NCI-H1048 (cell line): ENCODE results near the gene DUSP14.
"Not testable (repeated sequence)": the region's sequence is repeated elsewhere in the genome, so short reads cannot be mapped to it uniquely, and the experiment has no call there.

Source experiments
- DNase-seq: peaks from one replicate; lab custom pipeline; 2025; lab: John Stamatoyannopoulos, UW

DUSP14 gene

DNA sequence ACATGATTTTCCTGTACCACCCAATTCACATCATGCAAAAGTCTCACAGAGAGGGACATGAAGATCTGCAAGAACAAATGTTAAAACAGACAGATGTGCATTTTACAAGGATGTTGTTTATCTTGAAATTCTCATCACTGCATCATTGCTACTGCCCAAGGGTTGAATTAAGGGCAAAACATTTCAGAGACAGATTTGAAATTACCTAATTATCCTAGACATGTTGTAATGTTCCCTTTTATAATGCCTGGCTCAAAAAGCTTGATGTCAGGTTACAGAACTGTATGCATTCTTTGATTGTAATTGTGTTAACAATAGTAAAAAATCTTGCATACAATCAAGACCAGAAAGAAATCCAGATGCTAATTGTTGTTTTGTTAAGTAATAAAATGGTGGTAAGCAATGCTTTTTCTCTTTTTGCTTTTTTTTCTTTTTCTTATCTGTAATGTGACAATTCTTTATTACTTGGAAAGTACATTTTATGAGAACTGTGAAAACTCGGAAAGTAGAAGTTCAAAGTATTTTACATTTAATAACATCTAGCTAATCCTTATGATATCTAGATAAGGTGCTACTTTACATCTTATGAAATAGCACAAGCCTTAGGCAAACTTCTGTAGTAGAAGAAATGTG, 3.6 kb upstream of the DUSP14 start:
- DNase-seq = no peak

DNA sequence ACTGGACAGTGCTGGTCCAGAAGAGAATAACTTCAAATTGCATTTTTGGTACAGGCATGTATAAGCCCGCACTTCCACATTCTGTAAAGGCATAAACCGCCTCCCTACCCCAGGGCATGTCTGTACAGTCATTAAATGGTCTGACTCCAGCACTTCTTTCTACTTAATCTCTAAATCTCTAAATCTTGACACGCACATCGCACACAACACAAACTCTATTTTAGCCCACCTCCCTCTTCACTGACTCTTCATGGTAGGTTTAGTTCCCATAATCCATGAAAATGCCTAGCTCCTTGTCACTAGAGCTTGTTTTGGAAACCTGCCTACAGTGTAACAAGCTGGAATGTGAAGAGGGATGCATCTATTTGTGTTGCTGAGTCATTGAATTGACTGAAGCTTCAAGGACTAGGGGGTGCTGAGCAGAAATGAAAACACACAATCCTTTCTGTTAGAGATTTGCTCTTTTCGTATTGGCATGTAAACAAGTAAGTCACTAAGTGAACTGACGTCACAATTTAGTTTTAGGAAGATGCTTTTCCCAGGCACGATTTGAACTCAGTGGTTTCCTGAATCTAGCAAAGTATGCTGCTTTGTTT, 1.6 kb upstream of the DUSP14 start:
- DNase-seq = no peak

DNA sequence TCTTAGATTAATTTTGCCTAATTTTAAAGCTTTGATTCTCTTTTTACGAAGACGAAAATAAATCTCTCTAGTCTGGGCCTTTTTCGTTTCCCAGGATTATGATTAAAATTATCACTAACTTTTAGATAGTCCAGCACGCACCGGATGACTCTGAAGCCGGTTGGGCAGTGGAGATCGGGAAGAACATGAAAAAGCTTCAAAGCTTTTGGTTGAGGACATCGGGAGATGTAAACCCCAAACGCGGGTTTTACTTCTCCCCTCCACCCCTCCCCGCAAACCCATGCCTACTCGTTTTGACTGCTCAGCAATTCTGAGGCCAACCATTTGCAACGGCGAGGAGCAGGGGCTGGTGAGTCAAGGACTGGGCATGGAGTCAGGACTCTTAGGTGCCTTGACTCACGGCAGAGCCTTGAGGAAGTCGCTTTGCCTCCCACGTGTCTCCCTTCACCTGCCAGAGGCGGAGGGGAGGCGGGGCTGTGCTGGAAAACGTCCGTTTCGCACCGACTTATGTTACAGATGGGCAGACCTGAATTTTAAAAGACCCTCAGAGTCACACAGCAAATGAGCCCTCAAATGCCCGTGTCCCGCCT, 989 bp upstream of the DUSP14 start:
- no peak for DNase-seq

DNA sequence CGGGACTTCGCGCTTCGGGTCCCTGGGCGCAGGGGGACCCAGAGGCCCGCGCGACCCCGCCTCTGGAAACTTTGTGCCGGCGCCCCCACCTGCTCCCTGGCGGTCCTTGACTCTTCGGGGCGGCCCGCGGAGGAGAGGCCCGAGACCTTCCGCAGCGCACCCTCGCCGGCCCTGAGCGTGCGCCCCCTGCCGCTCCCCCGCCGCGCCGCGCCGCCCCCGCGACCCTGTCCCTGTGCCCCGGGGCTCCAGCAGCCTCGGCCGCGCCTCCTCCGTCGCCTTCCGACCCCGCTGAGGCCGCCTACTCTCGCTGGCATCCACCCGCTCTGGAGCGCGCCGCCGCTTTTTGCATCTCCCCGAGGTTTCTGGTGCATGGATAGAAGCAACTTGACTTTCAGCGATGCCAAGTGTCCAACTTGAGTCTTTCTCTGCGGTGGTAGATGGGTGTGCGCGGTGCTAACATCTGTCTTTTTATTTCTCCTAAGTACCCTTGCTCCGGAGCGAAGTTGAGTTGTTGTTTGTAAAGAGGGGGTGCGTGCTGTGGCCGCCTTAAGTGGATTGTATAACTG, 414 bp downstream of the DUSP14 start:
- DNase-seq = no peak

DNA sequence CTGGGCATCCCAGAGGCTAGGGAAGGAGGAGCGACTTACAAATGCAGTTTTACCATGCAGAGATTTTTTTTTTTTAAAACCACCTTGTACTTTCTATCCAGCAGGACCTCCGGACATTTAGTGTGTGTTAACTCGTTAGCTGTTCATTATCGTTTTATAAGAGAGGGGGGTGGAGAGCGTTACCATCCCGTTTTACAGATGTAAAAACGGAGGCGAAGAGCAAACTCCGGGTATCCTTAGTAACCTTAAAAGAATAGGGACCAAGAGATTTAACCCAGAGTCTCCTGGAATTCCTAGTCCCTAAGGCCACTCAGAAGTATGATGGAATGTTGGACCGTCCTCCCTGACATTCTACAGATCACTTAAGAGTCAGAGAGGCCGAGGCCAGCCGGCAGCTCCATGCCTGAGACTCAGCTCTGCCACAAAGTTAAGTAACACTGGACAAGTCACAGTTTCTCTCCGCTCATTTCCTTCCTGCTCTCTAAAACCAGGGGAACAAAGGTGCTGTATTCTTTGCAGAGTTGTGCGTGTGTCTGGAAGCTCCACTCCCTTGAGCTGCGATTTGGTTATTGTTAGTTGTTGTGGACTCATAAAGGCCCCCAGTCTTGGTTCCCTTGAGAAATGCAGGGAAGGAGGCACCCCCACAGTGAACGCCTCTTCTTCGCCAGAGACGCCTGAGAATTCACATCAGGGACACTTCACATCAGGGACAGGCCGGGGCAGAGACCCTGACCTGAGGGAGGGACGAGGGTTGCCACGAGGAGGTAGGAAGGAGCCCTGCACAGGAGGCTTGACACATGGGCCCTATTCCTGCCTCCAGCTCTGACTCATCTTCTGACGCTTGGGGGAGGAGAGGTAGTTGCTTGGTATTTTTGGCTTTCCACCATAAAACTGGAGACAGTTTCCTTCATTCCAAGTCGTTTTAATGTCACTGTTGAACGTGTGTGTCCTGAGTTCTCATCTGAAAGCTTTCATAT, 1.2 kb downstream of the DUSP14 start:
- no peak for DNase-seq

DNA sequence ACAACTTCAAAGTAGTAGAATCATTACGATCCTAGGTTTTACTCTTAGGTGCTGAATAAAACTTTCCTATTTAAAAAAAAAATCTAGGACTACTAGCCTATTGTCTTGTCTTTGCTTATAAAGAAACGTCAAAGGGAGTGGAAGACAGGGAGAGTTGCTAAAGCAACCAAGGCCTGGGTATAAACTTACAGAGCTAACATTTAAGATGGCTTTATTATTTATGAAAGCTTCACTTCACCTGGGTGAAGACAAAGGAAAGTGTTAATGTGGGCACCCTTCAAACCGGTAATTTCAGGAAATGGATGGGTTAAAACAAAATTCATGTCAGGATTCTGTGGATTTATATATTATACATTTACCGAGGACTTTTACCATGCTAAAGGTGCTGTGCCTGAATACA, 2.5 kb downstream of the DUSP14 start:
- DNase-seq = no peak

DNA sequence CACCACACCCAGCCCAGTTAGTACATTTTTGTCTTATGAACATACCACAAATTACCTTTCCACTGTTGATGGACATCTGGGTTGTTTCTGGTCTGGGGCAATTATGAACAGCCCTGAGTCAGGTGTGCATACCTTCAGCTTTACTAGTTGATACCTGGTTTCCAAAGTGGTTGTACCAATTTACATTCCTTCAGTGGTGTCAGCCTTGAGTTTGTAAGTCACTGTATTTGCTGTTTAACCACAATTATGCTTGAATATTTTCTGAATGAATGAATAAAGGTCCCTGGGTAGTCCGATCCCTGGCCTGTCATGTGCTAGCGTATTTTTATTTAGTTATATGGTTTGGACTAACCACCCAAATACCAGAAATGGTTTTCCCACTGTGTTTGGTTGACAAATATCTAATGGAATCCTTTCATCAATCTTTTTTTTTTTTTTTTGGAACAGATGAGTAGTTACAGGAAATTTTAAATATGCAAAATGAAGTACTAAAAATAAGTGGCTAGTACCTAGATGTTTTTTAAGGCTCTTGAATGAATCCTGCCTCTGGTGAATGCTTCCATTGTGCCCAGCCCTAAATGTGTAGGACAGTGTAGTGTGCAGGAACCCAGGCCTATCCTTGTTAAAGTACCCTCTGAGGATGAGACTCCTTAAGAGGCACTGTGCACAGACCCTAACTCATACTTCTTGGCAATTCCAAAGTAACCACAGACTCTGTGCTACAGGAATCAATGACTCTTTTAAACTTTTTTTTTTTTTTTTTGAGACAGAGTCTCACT, 3.7 kb downstream of the DUSP14 start:
- no peak for DNase-seq

DNA sequence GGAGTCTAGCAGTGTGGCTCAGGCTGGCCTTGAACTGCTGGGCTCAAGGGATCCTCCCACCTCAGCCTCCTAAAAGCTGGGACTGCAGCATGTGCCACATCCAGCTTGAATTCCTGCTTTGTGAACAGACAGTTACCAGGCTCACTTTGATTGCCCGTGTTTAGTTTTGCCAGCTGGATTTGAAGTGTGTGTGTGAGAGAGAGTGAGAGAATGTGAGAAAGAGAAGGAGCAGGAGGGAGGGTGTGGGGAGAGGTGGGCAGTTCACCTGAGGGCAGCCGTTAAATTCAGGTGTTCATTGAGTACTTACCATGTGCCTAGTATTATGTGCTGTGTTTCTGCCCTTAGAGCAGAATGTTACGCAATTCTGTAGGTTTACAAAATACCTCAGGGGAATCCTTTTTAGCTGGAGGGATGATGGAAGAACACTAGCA, 4.7 kb downstream of the DUSP14 start:
- no peak for DNase-seq

DNA sequence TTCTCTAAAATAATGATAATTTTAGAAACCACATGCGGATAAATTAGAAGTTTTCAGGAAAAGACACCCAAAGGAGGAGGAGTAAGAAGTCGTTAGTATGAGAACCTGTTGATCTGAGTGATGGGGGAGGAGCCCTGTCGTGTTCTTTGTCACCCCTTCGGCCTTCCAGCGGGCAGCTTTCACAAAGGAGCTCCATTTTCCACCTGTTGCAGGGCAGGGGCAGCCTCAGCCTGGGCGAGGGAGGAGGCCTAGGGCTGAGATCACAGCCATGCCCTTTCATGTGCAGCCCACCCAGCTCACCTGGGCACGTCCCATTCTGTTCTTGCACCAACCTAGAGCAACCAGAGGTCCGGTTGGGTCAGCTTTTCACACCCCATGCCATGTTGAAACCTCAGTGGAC, 5.3 kb downstream of the DUSP14 start:
- DNase-seq = no peak

DNA sequence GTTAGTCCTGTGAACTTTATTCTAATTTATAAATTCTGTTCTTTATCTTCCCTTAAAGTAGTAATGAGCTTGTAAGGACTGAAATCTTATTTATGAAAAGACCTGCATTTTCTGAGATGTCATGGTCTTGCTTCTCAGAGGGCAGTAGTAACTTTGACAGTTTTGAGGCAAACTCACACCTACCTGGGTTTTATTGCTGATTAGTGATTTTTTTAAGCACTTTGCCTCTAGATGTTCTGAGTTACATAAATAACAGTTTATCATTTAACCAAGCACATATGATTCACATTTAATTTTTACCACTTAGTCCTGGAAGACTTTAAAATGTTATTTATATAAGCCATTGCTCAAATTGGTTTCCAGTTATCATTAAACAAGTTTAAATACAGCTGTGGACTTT, 10.7 kb downstream of the DUSP14 start:
- no peak for DNase-seq

DNA sequence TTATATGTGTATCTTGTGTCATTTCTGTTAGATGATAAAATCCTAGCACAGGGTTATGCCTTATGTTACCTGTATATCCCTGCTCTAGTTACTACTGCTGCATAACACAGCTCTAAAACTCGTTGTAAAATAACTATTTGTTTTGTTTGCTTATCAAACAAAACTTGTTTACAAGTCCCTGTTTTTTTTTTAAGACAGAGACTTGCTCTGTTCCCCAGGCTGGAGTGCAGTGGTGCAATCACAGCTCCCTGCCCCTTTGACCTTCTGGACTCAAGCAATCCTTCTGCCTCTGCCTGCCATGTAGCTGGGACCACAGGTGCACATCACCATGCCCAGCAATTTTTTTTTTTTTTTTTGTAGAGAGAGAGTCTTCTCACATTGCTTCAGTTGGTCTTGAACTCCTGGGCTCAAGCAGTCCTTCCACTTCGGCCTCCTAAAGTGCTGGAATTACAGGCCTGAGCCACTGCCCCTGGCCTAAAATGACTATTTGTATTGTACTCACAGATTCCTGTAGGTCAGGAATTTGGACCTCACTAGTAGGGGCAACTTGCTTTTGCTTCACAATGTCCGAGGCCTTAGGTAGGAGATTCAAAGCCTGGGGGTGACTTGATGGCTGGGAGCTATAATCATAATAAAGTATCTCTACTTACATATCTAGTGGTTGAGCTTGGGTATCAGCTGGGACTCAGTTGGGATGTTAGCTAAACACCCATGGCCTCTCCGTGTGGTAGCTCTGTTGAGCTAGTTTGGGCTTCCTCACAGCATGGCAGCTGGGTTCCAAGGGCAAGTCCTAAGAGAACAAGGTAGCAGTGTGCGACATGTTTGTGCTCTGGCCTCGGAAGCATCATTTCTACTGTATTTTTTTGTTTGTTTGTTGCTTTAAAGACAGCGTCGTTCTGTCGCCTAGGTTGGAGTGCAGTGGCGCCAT, 12.6 kb downstream of the DUSP14 start:
- no peak for DNase-seq

DNA sequence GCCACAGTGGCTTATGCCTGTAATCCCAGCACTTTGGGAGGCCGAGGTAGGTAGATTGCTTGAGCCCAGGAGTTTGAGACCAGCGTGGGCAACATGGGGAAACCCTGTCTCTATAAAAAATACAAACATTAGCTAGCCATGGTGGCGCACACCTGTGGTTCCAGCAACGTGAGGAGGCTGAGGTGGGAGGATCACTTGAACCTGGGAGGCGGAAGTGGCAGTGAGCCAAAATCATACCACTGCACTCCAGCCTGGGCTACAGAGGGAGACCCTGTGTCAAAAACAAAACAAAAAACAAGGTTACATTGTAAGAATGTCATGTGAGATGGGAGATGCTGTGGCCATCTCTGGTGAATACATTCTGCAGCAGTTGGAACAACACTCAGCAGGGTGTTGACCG, 13.5 kb downstream of the DUSP14 start:
- DNase-seq = no peak

DNA sequence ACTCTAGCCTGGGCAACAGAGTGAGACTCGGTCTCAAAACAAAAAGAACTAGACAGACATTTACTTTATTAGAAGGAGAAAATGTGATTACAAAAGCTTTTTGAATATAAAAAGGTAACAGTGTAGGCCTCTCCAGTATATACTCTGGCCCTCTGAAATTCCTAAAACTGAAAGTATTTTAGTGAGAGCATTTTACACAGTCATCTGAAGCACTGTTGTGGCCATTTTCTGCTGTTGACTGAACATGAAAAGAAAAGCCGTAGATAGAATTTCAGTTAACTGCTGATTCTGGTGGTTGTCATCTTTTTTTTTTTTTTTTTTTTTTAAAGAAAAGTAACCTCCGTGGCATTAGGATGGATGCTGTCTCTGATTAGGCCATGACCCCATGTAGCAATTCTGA, 15.6 kb downstream of the DUSP14 start:
- DNase-seq = no peak

DNA sequence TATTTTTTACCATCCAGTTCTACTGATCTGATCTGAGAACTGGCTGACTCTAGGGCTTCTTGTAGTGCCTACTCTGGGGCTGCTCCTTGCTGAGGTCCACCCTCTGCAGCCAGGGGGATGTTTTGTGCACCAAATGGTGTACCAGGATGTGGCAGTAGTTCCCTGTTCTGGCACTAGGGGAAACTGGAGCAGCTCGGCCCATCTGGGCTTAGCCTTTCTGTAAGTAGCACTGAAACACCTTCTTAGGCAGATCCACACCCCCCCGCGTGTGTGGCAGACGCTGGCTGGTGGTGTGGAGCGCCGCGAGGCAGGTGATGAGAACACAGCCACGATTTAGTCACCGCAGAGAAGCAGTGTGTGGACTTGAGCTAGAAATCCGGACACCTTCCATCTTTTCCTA, 17.0 kb downstream of the DUSP14 start:
- no peak for DNase-seq

DNA sequence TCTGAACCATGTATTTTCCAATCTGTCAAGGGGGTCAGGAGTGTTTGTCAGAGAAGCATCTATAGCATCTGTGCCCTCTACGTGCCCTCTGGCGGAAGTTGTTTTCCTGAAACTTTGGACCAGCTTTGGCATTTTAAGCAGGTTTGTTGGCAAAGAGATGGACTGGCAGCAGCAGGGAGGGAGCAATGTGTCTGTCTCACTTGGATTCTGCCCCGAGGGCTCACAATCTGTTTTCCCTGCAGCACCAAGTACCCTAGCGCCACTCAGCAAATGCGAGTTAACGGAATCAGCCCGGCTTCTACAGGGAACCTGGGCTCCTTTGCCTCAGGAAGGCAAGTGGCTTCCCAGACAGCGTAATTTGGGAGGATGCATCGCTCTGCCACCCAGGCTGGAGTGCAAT, 17.4 kb downstream of the DUSP14 start:
- DNase-seq = no peak

DNA sequence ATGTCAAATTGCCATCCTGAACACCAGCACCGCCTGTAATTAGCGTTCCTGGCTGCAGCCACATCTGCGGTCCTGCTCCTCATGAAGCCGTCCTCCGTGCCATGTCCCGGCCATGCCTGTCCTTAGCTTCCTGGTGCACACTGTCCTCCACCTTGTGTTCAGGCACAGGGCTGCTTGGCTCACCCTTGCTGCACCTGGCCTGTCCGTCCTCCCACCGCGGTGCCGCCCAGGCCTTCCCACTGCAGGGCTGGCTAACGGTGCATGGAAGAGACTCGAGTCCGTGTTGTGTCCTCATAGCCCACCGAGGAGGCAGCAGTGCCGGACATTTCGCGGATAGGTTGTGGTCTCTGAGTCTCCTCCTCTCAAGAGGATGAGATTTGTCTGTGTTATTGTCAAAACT, 20.4 kb downstream of the DUSP14 start:
- DNase-seq = no peak

DNA sequence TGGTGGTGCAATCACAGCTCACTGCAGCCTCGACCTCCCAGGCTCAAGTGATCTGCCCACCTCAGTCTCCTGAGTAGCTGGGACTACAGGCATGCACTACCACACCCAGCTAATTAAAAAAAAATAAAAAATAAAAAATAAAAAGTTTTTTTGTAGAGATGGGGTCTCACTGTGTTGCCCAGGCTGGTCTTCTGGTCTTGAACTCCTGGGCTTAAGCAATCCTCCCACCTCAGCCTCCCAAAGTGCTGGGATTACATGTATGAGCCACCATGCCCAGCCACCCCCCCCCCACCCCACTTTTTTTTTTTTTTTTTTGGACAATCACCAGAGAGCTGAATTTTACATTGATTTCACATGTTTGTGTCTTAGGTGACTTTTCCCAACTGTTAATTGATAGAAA, 22.0 kb downstream of the DUSP14 start:
- not testable (repeated sequence) for DNase-seq

DNA sequence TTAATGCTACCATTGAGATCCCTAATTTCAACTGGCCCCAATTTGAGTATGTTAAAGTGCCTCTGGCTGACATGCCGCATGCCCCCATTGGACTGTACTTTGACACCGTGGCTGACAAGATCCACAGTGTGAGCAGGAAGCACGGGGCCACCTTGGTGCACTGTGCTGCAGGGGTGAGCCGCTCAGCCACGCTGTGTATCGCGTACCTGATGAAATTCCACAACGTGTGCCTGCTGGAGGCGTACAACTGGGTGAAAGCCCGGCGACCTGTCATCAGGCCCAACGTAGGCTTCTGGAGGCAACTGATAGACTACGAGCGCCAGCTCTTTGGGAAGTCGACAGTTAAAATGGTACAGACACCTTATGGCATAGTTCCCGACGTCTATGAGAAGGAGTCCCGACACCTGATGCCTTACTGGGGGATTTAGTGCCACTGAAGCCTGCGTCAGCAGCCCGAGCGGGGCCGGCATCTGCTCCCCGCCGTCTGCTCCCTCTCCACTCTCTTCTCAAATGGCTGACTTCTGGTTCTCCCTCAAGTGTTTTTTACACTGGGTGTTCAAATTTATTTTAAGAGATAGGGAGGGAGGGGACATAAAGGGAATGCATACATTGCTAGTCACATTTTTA, 22.9 kb downstream of the DUSP14 start:
- no peak for DNase-seq

DNA sequence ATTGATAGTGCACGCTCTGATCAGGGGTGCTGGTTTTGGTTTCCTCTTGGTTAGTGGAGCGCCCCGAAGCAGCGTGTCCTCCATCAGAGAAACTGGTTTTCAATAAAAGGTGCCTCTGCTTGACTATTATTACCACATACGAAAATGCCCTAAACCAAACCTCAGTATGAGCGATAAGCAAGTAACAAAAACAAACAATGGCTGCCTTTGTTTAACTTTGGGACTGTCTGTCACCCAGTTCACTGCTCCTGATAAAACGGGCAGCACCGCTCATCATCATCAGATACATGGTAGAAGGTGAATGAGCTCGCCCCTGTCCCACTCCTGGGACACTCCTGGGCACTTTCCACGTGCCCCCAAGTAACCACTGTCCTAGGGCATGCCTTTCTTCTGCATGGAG, 24.0 kb downstream of the DUSP14 start:
- DNase-seq = no peak

DNA sequence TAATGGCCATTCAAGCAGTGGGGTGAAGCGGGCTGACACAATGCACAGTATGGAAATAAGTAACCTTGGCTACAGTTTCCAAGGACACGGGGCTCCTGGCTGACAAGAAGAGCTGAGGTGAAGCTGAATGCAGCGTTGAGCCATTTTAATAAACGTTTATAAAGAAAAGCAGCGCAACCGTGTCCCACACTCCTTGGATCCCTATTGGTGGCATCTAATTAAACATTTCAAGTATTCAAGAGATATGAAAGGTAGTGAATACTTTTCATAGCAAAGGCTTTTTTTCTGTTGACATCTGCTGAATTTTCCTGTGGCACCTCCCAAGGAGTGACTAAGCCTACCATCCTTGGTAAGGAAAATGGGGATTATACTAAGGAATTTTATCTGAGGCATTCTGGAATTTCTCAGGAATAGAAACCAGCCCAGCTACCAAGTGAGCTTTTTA, 26.5 kb downstream of the DUSP14 start:
- peak; percentile 64 for DNase-seq
